OCI-LY7 (cell line): Measurements from ENCODE around the gene IMMP2L. TPM values are rescaled to one million over a fixed set of nuclear protein-coding genes. Genes with fewer than 3 reads are reported as not detected.

Experiments
- BruUV-seq: library from RNA; stranded (reverse); fragments of 400-500 nt; replicated peaks from 2 replicates; lab custom pipeline; 2021; lab: Mats Ljungman, UMichigan
- CTCF ChIA-PET: fragments of 300-600 bp; sonication (Branson Sonifier 250); formaldehyde crosslinking; loops from one replicate; lab custom pipeline; 2022; ENCODE audit warnings: antibody characterized with exemption; ENCODE audit not compliant: unreplicated experiment; lab: Charles Lee
- POLR2A ChIA-PET: fragments of 300-600 bp; sonication (Branson Sonifier 250); formaldehyde crosslinking; loops from one replicate; lab custom pipeline; 2022; ENCODE audit warnings: antibody characterized with exemption; lab: Charles Lee
- DNase-seq: peaks from one replicate; pipeline ENCODE4 v3.0.0-alpha.2; 2015; ENCODE audit warnings: low spot score
- H2AFZ ChIP-seq: fragments of 200-600 bp; sonication (generic), shearing (Covaris generic); 2 replicates; pipeline ENCODE4 v1.6.1; 2014; ENCODE audit warnings: mild to moderate bottlenecking, antibody characterized with exemption, low read length, moderate library complexity
- H3K27ac ChIP-seq: fragments of 200-600 bp; sonication (generic); 2 replicates; pipeline ENCODE4 v1.5.1; 2014; ENCODE audit warnings: mixed run types, low read depth, mild to moderate bottlenecking, moderate library complexity, low read length, inconsistent platforms; ENCODE audit not compliant: poor library complexity, severe bottlenecking
- H3K36me3 ChIP-seq: fragments of 200-600 bp; sonication (generic); 2 replicates; pipeline ENCODE4 v1.6.1; 2014; ENCODE audit warnings: mild to moderate bottlenecking, antibody characterized with exemption, low read length, moderate library complexity, mixed read lengths; ENCODE audit not compliant: insufficient read depth
- H3K4me1 ChIP-seq: fragments of 200-600 bp; sonication (generic); 2 replicates; pipeline ENCODE4 v1.5.1; 2014; ENCODE audit warnings: mild to moderate bottlenecking, low read length; ENCODE audit not compliant: insufficient read depth, poor library complexity, severe bottlenecking
- H3K4me2 ChIP-seq: fragments of 200-600 bp; sonication (generic); 2 replicates; pipeline ENCODE4 v1.6.1; 2014; ENCODE audit warnings: mild to moderate bottlenecking, low read length
- H3K4me3 ChIP-seq: fragments of 200-600 bp; sonication (generic); 2 replicates; pipeline ENCODE4 v1.5.1; 2014; ENCODE audit warnings: mild to moderate bottlenecking, low read depth, low read length; ENCODE audit not compliant: poor library complexity, severe bottlenecking
- H3K79me2 ChIP-seq: fragments of 200-600 bp; sonication (generic); 2 replicates; pipeline ENCODE4 v1.6.1; 2016; ENCODE audit warnings: low read depth, mild to moderate bottlenecking, low read length, moderate library complexity, mixed read lengths; ENCODE audit not compliant: insufficient read depth
- H3K9me2 ChIP-seq: fragments of 200-600 bp; sonication (generic); 2 replicates; pipeline ENCODE4 v1.6.1; 2016; ENCODE audit warnings: mild to moderate bottlenecking, low read length, mixed read lengths; ENCODE audit not compliant: insufficient read depth
- H3K9me3 ChIP-seq: fragments of 200-600 bp; sonication (generic); 2 replicates; pipeline ENCODE4 v1.6.1; 2014; ENCODE audit warnings: mild to moderate bottlenecking, mixed run types, low read length, mixed read lengths
- H4K20me1 ChIP-seq: fragments of 200-600 bp; sonication (generic); 2 replicates; pipeline ENCODE4 v1.6.1; 2014; ENCODE audit warnings: mild to moderate bottlenecking, antibody characterized with exemption, low read length, moderate library complexity, mixed read lengths; ENCODE audit not compliant: insufficient read depth
- EZH2phosphoT487 ChIP-seq: fragments of 200-600 bp; sonication (generic); IDR thresholded peaks from 2 replicates; pipeline ENCODE4 v1.6.1; 2018; ENCODE audit warnings: low read depth, borderline replicate concordance, mild to moderate bottlenecking, mixed run types, antibody characterized with exemption, low read length, moderate library complexity, mixed read lengths
- intact Hi-C: fragments of 100-400 bp; cut with micrococcal nuclease; formaldehyde crosslinking; loops from one replicate; pipeline ENCODE4 v1.10.0; 2022; ENCODE audit not compliant: unreplicated experiment
- total RNA-seq, 2 experiments: library from RNA; depleted of rRNA in 1 of 2; stranded (reverse); fragments of >200 nt in 1 of 2; shearing (Covaris generic) in 1 of 2; gene quantifications; 2 replicates each; pipeline ENCODE4 v1.2.3, GENCODE V29; 2014 to 2022
- TF ChIP-seq, protein P1 (sequence below): fragments of 200-600 bp; sonication (generic); conservative IDR thresholded peaks from 2 replicates; pipeline ENCODE4 v1.5.1; 2014; ENCODE audit warnings: mild to moderate bottlenecking, antibody characterized with exemption, low read length, moderate library complexity, mixed read lengths

The IMMP2L gene
- total RNA-seq, 2 experiments from 2014 or later: 8.0 to 25.4 TPM

- H4K20me1 ChIP-seq: no peaks in the 10 kb centered on the region
- BruUV-seq: no TSS peak
- POLR2A ChIA-PET: interaction anchor here (0.6 kb wide), 1 partner anchor 898 kb away, joined by 3 read pairs; no protein-coding TSS in a partner anchor
Measured at GRCh38 chr7:111368381-111369065, 193.8 kb downstream of the IMMP2L start.

DNA sequence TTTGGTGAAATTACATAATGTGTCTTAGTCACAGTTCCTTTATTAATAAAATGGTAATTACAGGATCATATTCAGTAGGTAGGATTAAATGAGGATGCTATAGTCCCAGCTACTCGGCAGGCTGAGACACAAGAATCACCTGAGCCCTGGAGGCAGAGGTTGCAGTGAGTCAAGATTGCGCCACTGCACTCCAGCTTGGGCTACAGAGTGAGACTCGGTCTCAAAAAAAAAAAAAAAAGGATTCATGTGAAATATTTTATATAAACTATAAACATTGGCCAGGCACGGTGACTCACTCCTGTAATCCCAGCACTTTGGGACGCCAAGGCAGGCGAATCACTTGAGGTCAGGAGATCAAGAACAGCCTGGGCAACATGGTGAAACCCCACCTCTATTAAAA, 197.9 kb downstream of the IMMP2L start:
- Histone ChIP-seq H3K4me3 (no peak overlapping the region), H3K36me3 (no peaks in the 10 kb centered on the region), H3K9me3 (no peaks in the 10 kb centered on the region), H3K4me1 (no peaks in the 10 kb centered on the region), H2AFZ (no peak overlapping the region), H3K79me2 (no peaks in the 10 kb centered on the region), H3K4me2 (no peak overlapping the region), H4K20me1 (no peaks in the 10 kb centered on the region), H3K9me2 (no peaks in the 10 kb centered on the region), H3K27ac (no peak overlapping the region)
- no TSS peak for BruUV-seq
- ChIA-PET POLR2A (interaction anchor here (1.0 kb wide), 1 partner anchor 172 kb away, joined by 4 read pairs; no protein-coding TSS in a partner anchor), CTCF (no interaction called here)
- no peak for DNase-seq
- TF ChIP-seq EZH2phosphoT487: no peak
- TF ChIP-seq, protein P1, sequence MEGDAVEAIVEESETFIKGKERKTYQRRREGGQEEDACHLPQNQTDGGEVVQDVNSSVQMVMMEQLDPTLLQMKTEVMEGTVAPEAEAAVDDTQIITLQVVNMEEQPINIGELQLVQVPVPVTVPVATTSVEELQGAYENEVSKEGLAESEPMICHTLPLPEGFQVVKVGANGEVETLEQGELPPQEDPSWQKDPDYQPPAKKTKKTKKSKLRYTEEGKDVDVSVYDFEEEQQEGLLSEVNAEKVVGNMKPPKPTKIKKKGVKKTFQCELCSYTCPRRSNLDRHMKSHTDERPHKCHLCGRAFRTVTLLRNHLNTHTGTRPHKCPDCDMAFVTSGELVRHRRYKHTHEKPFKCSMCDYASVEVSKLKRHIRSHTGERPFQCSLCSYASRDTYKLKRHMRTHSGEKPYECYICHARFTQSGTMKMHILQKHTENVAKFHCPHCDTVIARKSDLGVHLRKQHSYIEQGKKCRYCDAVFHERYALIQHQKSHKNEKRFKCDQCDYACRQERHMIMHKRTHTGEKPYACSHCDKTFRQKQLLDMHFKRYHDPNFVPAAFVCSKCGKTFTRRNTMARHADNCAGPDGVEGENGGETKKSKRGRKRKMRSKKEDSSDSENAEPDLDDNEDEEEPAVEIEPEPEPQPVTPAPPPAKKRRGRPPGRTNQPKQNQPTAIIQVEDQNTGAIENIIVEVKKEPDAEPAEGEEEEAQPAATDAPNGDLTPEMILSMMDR: no peak
- intact Hi-C loops: no loop called here

More at GRCh38 chr7:111368381-111369065, 193.8 kb downstream of the IMMP2L start:
- intact Hi-C loops: no loop called here
- Histone ChIP-seq H3K79me2 (no peaks in the 10 kb centered on the region), H3K4me3 (no peak overlapping the region), H3K4me2 (no peak overlapping the region), H3K36me3 (no peaks in the 10 kb centered on the region), H3K9me3 (no peaks in the 10 kb centered on the region), H3K9me2 (no peaks in the 10 kb centered on the region), H3K27ac (no peak overlapping the region), H3K4me1 (no peaks in the 10 kb centered on the region), H2AFZ (no peak overlapping the region)
- no peak for DNase-seq
- CTCF ChIA-PET: no interaction called here
- TF ChIP-seq, protein P1: no peak

DNA sequence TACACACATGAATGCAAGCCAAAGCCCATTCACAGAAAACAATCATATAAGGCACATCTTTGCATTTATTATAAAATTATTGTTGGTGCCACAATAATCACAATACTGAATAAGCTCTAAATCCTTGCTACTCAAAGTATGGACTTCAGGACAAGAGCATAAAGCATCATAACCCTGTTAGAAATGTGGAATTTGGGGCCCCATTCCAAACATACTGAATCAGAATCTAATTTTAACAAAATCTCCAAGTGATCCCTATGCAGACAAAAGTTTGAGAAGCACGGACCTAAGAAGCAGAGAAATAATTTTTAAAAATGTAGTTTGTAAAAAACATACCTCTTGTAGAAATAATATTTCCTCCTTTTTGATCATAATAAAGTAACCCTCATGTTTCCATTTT, 199.2 kb downstream of the IMMP2L start:
- intact Hi-C loops: no loop called here
- CTCF ChIA-PET: no interaction called here
- H3K4me1 ChIP-seq: no peaks in the 10 kb centered on the region
- no peaks in the 10 kb centered on the region for H4K20me1 ChIP-seq
- H3K9me3 ChIP-seq: no peaks in the 10 kb centered on the region
- DNase-seq: no peak
- no peak overlapping the region for H3K4me2 ChIP-seq
- no peaks in the 10 kb centered on the region for H3K79me2 ChIP-seq
- POLR2A ChIA-PET: interaction anchor here (1.0 kb wide), 1 partner anchor 14 kb away, joined by 3 read pairs; no protein-coding TSS in a partner anchor
- no peak overlapping the region for H3K4me3 ChIP-seq
- no peaks in the 10 kb centered on the region for H3K36me3 ChIP-seq
- no TSS peak for BruUV-seq
- no peak for TF ChIP-seq EZH2phosphoT487
- TF ChIP-seq, protein P1: no peak
- no peak overlapping the region for H2AFZ ChIP-seq
- H3K27ac ChIP-seq: no peak overlapping the region
- H3K9me2 ChIP-seq: no peaks in the 10 kb centered on the region
